ENCODE results near the gene TSC22D3.

The TSC22D3 gene

DNA sequence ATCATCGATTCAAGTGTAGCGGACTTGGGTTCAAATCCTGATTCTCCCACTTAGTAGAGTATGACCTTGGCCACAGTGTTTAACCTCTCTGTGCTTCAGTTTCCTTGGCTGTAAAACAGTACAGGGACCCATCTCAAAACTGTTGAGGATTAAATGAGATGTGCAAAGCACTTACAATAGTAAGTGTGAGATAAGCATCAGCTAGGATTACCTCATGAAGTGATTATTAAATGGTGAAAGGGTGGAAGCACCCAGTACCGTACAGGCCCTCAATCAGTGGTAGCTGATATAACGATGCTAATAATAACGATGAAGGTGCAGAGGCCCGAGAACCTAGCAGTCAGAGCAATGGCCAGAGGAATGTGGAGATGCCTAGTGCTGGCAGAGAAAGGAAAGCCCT lies 102.2 kb downstream of the TSC22D3 start:
- TF ChIP-seq, protein P1, sequence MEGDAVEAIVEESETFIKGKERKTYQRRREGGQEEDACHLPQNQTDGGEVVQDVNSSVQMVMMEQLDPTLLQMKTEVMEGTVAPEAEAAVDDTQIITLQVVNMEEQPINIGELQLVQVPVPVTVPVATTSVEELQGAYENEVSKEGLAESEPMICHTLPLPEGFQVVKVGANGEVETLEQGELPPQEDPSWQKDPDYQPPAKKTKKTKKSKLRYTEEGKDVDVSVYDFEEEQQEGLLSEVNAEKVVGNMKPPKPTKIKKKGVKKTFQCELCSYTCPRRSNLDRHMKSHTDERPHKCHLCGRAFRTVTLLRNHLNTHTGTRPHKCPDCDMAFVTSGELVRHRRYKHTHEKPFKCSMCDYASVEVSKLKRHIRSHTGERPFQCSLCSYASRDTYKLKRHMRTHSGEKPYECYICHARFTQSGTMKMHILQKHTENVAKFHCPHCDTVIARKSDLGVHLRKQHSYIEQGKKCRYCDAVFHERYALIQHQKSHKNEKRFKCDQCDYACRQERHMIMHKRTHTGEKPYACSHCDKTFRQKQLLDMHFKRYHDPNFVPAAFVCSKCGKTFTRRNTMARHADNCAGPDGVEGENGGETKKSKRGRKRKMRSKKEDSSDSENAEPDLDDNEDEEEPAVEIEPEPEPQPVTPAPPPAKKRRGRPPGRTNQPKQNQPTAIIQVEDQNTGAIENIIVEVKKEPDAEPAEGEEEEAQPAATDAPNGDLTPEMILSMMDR (IDR thresholded peaks at IDR 0.05): no peak

DNA sequence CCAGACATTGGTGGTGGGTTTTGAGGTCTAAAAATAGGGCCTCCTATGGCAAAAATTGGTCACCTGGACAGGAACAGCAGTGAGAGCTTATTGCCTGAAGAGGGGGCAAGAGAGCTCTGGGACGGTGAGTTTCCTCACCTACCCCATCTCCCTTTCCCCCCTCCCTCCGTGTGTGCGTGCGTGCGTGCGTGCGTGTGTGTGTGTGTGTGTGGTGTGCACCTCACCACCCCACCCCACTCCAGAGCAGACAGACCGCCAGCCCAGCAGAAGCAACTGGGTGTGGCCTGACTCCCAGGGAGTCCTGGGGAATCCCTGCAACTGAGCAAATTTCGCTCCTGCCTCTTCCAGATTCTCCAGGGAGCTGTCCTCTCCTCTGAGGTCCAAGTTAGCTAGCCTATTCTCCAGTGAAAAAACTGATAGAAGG lies 102.6 kb downstream of the TSC22D3 start:
- TF ChIP-seq, protein P1 (IDR thresholded peaks at IDR 0.05): 0 out of 2 replicates have a peak, but pooled peaks have one; percentile 20

DNA sequence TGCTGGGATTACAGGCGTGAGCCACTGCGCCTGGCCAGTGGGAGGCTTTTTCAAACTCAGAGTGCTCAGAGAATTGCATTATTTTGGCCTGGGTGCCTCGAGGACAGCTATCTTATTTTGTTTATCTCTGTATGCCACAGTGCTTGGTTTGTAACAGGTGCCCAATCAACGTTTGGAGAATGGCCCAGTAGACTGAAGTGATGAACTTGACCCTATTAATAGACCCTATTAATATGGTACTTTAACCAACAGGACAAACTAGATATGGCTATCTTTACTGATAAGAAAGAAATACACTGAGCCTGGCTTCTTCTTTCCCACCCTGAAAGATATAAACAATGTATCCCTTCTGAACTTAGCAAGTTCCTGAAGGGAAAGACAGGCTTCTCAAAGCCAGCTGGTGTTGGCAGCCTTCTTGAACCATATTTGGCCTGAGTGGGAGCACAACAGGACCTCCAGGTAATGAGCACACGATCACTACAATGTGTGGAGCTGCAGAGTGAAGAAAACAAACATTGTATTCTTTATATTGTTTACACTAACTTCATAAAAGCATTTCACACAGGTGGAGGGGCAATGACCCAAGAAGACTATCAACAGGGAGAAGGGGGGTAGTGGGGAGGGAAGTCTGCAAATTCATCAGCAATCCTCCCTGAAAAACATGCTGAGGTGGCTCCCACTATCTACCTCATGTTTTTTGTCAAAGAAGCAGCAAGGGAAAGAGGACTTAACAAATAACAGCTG lies 105.5 kb downstream of the TSC22D3 start:
- TF ChIP-seq, protein P1 (IDR thresholded peaks at IDR 0.05): no peak

DNA sequence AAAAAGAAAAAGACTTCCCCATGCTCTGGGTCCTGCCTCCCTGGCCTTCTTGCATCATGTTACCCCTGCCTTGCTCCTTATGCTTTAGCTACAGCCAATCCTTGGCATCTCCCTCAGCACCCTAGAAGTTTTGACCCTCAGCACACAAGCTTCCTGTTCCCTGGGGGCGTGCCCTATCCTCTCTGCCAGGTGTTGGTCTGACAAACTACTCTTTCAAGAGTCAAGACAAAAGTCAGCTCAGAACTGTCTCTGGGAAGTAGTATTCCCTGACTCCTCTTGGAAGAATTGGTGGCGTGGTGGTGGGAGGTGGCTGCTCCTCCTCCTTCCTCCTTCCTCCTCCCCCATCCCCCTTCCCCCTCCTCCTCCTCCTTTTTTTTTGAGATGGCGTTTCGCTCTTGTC lies 106.3 kb downstream of the TSC22D3 start:
- TF ChIP-seq, protein P1 (IDR thresholded peaks at IDR 0.05): no peak

DNA sequence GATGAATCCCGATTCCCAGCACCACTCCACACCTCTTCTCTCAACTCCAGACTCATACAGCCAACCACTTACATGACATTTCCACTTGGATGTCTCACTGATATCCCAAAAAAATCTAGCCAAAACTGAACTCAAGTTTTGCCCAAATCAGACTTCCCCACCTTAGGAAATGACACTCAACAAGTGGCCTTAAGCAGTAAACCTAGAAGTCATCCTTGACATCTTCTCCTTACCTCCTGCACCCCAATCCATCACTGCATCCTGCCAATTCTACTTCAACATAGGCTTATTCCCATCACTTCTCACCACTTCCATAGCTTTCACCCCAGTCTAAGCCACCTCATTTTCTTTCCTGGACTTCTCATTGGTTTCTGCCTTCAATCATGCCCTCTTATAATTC lies 108.2 kb downstream of the TSC22D3 start:
- TF ChIP-seq, protein P1 (IDR thresholded peaks at IDR 0.05): no peak

DNA sequence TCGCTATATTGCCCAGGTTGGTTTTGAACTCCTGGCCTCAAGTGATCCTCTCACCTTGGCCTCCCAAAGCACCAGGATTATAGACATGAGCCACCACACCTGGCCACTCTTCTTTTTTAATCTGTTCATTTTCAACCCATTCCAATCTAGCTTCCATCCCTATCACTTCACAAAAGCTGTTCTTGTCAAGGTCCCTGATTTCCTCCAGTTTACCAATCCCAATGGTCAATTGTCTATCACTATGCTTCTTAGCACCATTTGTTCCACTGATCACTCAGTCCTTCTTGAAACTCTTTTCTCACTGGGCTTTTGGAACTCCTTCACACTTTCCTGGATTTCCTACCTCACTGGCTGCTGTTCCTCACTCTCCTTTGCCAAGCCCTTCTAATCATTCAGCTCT lies 108.7 kb downstream of the TSC22D3 start:
- TF ChIP-seq, protein P1 (IDR thresholded peaks at IDR 0.05): no peak

Measured in LNCAP (cell line).